NCI-H2227 (cell line): ENCODE measurements around the gene LIPA.
"Not testable (repeated sequence)": the region's sequence is repeated elsewhere in the genome, so short reads cannot be mapped to it uniquely, and the experiment has no call there.

ENCODE experiments used
- DNase-seq: peaks from one replicate; lab custom pipeline; 2025; ENCODE audit not compliant: unreplicated experiment; lab: John Stamatoyannopoulos, UW

LIPA gene

GRCh38 chr10:89213191-89213808 is 38.3 kb downstream of the LIPA start:
- DNase-seq: peak; percentile 8

- no peak for DNase-seq
Measured at GRCh38 chr10:89210794-89211425, 40.7 kb downstream of the LIPA start.

GRCh38 chr10:89209718-89210117 is 41.9 kb downstream of the LIPA start:
- DNase-seq: no peak

DNA sequence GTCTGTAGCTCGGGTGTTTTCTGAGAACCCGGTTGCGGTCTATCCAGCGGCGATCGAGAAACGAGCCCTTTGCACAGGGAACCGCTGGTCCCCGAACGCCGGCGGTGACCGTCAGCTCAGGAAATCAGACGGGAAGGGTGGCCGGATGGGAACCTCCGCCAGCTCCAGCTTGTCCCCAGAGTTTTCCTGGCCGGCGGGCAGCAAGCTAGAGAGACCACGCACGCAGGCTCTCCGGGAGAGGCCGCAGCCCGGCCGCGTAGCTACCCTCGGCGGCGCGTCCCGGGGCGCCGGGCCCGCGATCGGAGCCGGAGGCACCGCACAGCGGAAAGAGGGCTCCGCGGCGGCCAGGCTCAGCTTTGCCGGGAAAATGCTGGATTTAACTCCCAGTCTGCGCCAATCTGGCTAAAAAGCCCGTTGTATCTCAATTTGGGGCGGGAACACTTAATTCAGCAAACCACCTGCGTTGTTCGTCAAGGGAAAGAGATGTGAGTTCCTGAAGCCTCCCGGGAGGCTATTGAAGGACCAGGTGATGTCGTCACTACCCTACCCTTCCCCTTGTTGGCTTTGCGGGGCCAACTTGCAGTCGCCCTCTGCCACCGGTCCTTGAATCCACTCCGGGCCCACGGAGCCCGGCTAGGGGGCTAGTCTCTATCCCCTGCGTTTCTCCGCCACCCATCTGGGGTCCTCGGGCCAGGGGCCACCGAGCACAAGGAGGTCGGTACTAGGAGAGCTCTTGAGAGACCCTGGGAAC is 43.6 kb downstream of the LIPA start:
- peak; percentile 23 for DNase-seq

GRCh38 chr10:89207181-89207800 is 44.3 kb downstream of the LIPA start, which contains the start of gene CH25H:
CH25H (minus strand) TSS chr10:89207317; CDS start chr10:89207292, 25 bp downstream.
- DNase-seq: peak; percentile 36

DNA sequence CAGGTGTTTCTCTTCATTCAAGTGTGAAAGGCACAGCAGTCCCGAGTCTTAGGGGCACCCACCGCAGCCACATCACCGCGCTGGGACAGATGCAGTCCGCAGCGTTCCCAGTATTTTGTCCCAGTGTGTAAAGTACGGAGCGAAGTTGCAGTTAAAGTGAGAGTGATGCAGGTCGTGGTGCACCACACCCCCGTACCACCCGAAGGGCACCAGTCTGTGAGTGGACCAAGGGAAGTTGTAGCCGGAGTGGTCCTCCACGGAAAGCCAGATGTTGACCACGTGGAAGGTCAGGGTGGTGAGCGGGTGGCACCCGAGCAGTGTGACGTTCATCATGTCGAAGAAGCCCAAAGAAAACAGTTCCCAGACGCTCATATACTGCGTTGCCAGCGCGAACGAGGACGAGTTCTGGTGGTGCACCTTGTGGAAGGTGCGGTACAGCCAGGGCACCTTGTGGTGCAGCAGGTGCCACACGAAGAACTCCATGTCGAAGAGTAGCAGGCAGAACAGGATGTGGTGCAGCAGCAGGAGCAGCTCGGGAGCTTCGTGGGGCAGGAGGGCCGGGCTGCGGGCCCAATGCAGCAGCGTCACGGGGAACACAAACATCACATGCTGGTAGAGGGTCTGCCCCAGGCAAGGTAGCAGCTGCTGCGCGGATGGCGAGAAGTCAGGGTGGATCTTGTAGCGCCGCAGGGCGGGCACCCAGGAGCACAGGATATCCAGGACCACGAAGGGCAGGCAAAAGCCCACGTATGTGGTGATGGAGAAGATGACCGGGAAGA is 45.0 kb downstream of the LIPA start:
- no peak for DNase-seq

- no peak for DNase-seq
Measured at GRCh38 chr10:89204621-89205185, 46.9 kb downstream of the LIPA start.

GRCh38 chr10:89203237-89203636 is 48.3 kb downstream of the LIPA start:
- no peak for DNase-seq

DNA sequence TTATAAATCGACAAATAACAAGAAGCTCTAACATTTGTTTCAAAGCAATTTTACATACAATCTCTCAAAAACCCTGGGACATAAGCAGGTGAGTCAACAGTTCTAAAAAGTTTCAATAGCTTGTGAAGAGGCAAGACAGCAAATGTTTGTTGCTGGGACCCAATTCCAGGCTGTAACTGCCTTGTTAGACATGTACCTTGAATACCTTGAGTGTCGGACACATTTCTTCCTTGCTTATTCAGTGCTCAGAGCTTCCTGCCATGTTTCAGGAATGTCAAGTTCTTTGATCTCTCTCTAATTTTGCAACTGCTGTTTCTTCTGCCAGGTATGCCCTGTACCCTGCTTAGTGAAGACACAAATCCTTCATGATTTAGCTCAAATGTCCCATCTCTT is 49.5 kb downstream of the LIPA start:
- no peak for DNase-seq

- no peak for DNase-seq
Measured at GRCh38 chr10:89201345-89202032, 50.1 kb downstream of the LIPA start.

- DNase-seq: no peak
Measured at GRCh38 chr10:89197473-89197872, 54.1 kb downstream of the LIPA start.

DNA sequence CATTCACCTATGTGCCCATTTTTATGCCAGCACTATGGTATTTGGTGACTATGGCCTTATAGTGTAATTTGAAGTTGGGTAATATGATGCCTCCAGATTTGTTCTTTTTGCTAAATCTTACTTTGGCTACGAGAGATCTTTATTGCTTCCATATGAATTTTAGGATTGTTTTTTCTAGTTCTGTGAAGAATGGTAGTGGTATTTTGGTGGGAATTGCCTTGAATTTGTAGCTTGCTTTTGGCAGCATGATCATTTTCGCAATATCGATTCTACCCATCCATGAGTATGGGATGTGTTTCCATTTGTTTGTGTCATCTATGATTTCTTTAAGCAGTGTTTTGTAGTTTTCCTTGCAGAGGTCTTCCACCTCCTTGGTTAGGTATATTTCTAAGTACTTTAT is 60.3 kb downstream of the LIPA start:
- not testable (repeated sequence) for DNase-seq

DNA sequence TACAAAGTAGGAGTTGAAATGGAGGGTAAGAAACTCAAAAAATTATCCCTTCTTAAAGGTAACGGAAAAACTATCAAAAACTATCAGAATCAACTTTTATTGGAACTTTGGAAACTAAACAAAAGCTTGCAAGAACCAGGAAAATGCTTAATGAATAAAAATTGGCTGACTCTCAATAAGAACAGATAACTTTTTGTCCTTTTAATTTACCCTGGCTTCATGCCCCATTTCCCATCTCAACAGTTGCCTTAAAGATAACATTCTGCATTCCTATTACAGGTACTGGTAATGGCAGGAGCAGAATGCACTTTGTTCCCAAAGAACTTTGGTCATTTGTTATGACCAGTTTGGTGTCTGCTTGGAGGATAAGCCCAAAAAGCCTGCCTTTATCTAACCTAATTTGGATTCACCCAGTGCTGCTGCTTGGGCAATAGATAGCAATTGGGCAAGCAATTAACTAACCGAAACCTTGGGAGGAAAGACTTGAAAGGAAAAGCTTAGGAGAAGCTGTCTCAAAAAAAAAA is 62.3 kb downstream of the LIPA start:
- no peak for DNase-seq

DNA sequence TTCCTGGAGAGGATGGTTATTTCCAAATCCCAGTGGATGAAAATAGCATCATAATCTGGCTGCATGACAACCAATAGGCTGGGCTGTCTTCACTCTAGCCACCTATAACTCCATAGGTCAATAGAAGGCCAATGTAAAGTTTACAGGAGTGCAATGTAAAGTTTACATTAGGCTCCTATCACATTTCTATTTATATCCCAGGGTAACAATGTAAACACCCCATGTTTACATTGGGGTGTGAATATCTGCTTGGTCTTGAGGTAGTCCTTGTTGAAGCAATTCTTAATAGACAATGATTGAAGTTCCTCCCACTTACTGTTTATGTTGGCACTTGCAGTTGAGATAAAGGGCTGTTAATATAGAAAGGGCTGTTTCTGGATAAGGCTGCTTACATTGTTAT is 65.9 kb downstream of the LIPA start:
- DNase-seq: no peak

GRCh38 chr10:89184638-89185037 is 66.9 kb downstream of the LIPA start:
- no peak for DNase-seq

DNA sequence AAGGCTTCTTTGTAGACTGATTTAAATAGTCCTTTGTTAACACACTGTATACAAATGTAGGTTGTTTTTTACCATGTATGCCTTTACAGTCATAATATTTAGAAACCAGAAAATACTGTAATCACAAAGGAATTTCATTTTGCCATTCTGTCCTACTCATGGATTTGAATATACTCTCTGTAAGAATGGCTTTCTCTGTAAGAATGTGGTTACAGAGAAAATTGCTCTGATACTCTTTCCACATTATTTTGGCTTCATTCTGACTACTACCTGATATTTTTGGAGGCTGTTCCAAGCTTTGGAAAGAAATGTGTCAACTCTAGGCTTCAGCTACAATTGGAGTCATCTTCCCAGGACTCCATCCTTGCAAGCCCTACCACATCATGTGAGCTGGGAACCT is 68.0 kb downstream of the LIPA start:
- DNase-seq: no peak

DNA sequence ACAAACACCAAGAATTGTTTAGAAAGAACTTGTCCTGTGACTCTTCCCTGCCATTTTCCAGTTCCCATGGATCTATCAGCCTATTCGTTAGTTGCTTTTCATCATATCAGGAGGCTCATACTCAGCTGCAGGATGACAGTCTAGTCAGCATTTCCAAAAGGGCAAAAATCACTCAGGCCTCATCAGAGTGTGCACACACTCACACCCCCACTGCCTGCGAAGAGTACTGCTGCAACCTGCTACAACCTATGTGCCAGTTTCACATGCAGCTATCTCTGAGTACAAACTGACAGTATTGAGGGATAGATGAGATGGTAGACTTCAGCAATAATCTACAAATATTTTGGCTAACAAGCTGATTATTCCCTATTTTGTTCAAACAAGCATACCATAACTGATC is 68.7 kb downstream of the LIPA start:
- DNase-seq: no peak

- DNase-seq: no peak
Measured at GRCh38 chr10:89175816-89176215, 75.8 kb downstream of the LIPA start.

- DNase-seq: no peak
Measured at GRCh38 chr10:89173075-89173474, 78.5 kb downstream of the LIPA start.

GRCh38 chr10:89171996-89172395 is 79.6 kb downstream of the LIPA start:
- no peak for DNase-seq
